ENCODE measurements around the gene C14orf132. TPM values are rescaled to one million over a fixed set of nuclear protein-coding genes. Genes with fewer than 3 reads are reported as not detected.
"Not testable (repeated sequence)": the region's sequence is repeated elsewhere in the genome, so short reads cannot be mapped to it uniquely, and the experiment has no call there.

Gene C14orf132
- polyA plus RNA-seq, 3 donors = 28.4 to 32.2 (median 30.7) TPM

DNA sequence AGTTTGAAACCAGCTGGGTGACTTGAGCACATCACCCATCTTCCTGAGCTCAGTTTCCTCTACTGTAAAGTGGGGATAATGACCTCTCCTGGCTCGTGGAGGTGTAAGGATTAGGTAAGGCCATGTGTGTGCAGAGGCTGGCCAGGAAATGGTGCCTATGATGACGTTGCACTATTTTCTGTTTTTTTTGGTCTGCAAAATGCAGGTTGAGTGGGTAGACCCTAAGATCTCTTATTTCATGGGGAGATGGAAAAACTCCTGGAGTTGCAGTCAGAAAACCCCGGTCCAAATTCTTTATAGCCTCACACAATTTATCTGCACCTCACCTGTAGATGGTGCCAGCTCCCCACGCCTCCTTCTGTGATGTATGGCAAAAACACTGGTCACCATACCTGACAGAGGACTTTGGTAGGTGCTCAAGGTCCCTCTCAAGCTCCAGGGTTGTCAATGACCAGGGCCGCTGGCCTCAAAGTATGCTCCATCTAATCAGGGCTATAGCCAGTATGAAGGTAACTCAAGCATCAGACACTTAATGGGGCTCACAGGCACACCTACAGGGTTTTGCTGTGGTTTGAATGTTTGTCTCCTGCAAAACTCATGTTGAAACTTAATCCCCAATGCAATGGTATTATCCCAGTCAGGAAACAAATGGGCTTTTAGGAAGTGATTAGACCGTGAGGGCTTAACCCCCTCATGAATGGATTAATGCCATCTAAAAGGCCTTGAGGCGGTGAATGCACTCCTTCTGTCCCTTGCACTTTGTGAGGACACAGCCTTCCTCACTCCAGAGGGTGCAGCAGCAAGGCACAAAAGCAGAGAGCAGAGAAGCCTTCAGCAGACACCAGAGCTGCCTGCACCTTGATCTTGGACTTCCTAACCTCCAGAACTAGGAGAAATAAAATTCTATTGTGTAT lies 17.6 kb downstream of the C14orf132 start:
- no peak for DNase-seq

DNA sequence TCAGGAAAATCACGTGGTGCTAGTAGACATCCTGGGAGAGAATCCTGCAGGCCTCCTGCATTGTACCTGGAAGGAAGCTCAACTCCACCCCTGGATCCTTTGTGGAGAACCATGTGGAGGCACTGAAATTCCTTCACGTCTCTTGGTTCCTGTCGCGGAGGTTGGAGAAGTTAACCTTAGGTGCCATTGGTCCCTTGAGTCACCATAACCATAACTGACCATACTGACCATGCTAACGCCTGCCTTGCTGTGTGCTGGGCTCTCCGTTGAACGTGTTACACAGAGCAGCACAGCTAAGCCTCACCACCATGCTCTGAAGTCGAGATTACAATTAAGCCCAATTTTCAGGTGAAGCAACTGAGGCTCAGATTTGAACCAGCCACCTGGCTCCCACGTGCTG lies 18.6 kb downstream of the C14orf132 start:
- no peak for DNase-seq

DNA sequence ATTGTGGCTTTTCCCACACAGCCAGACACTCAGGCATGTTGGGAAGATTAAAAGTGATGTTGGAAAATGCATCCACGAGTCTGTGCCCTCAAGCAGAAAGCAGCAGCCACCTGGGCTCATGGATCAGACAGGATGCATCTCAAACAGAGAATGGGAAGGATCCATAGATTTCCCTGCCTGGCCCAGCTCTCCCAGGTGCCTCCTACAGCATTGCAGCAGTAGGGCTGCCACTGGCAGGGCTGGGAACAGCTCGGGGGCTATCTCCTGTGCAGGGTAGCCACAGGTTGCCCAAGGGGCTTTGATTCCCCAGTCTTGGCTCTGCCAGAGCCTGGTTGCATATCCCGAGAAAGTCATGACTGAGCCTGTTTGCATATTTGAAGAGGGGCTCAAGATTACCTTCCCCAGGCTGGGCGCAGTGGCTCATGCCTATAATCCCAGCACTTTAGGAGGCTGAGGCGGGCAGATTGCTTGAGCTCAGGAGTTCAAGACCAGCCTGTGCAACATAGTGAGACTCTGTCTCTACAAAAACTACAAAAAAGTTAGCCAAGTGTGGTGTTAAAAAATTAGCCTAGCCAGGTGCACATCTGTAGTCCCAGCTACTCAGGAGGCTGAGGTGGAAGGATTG lies 19.5 kb downstream of the C14orf132 start:
- no peak for DNase-seq

DNA sequence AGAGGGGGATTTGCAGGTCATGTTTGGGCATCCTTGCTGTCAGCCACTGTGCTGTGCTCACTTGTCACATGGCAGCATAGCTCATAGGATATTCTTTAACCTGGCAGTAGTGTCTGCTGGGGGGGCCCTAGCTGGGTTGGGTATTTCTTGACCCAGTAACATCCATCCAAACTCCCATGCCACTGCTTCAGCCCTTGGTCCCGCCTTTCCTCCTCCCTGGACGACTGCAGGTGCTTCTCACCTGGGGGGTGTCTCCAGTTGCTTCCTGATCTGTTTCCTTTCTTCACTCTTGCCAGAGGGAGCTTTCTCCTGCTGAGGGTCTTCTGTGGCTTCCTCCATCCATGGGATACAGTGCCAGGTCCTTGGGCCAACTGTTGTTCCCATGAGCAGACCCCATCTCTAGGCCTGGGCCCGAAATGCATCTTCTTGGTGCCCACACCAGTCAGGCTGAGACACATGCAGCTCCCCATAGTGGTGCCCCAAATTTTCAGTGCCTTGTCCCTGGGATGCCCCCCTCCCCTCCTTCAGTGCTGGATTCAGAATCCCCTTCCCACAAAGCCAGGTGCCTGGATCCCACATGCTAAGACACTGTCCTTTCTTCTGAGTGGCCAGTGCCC lies 20.5 kb downstream of the C14orf132 start:
- DNase-seq = no peak

DNA sequence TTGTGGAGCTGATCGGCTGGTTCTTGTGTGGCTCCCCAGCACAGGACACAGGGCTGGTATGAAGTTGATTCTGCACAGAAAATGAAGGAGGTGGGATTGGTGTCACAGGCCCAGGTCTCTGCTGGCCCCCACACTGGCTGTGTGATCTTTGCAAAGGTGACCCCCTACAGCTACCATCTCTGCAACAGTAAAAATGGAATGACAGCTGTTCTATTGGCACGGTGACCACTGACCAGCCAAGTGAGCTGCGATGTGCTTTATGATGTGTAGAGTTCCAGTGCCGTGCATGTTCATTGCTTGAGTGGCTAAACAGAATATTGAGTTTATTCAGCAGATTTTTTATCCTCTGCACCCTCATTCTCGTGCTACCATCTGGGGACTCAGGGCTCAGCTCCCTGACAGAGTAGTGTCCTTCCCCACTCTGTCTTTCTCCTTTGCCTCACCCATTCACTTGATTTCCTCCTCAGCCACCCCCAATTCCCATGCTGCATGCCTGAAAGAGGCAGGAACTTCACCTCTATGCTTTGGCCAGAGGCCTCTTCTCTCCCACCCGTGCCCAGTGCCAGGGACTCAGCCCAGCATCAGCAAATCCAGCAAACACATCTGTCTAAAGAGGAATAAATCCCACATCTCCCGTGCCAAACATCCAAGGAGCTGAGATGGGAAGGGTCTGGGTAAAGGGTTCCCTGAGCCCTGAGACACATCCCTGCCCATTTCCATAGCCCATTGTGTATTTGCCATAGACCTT lies 21.2 kb downstream of the C14orf132 start:
- no peak for DNase-seq

DNA sequence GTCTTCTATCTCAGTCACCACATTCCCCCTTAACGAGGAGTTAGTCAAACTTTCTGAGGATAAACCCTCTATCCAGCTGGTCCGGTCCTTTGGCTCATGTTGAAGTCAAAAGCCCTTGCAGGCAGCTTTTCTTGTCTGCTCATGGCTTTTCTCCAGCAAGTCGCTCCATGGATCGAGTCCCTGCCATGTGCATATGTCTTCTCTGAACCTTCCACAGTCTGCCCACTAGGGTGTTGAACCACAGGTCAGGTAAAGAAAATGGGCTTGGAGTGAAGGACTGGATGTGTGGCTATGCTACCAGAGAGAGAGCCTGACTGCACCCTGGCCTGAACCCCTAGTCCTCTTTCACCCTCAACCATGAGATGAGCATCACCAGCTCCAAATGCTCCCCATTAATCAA lies 22.8 kb downstream of the C14orf132 start:
- DNase-seq = no peak

DNA sequence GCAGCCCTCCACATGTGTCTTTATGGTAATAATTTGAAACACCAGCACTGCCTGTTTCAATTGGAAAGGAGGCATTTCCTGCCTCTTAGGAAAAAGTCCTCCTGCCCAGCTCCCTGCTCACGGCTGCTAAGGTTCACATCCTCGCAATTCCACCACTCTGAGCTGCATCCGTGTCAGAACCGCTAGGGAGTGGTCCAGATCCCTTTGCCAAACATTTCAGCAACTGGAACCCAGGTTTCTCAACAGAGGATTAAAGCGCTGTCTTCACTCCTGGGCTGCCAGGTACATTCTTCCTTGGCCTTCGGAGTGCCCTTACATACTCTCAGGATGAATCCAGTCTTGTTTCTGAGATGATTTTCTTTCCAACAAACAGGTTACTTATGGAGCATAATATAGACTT lies 23.3 kb downstream of the C14orf132 start:
- DNase-seq = no peak

DNA sequence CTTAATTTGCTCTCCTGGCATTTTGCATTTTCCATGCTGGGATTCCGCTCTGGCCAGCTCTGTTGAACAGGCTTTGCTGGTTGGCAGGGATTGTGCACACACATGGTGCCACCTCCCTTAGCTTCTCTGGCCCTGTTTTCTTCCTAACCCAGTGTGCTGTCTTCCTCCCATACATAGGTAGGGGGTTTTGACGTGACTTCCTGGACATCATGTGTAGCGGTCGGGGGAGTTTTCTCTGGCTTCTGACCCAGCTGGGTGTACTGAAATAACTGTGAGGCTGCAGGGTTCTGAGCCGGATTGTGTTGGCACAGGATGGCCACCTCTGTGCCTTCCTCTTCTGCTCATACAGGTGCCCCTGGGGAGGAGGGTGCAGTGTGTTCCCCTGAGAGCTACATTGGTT lies 25.7 kb downstream of the C14orf132 start:
- no peak for DNase-seq

DNA sequence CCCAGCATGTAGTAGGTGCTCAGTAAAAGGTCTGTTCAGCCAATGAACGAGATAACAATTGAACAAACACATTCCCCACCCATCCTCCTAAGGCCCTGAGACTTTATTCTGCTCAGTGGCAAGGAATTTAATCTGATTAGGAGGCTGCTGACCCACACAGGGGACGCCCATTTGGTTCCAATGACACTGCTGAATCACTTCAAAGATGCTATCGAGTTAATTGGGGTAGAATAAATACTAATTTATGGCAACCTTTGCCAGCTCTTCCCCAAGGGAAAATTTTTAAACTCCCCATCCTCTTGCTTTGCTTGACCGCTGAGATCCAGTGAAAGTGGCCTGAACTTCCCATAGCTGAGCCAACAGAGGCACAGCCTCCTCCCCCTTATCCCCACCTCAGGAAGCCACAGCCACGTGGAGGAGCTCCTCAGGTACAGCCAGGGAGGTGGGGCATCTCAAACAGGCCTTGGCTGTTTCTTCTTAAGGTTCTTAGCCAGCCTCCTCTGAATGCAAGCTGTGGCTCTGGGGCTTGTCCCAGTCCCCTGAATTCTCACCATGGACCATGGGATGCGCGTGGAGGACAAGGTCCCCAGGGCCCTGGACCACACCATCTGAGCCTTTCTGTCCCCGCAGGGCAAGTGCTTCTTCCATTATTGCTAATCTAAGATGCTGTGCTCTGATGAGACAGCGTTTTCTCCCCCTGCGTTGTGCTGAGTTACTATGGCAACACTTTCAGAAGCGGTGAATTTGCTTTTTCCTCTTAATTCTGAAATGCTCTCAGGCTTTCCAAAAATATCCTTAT lies 26.7 kb downstream of the C14orf132 start:
- DNase-seq = no peak

DNA sequence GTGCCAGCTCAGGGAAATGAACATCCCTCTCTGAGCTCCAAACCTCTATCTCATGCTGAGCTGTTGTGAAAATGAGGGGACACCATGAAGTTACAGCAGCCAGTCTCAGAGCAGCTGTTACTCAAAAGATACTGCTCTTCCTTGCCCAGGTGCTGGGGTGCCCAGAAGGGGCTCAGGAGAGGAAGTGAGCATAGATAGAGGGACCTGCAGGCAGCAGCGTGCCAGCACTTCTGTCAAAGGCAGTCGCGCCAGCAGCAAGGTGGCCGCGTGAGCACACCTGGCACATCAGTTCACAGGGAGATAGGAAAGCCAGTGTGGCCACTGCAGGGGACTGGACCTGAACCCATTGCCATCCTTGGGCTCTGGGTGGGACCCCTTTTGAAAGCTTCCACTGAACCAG lies 27.8 kb downstream of the C14orf132 start:
- DNase-seq = no peak

DNA sequence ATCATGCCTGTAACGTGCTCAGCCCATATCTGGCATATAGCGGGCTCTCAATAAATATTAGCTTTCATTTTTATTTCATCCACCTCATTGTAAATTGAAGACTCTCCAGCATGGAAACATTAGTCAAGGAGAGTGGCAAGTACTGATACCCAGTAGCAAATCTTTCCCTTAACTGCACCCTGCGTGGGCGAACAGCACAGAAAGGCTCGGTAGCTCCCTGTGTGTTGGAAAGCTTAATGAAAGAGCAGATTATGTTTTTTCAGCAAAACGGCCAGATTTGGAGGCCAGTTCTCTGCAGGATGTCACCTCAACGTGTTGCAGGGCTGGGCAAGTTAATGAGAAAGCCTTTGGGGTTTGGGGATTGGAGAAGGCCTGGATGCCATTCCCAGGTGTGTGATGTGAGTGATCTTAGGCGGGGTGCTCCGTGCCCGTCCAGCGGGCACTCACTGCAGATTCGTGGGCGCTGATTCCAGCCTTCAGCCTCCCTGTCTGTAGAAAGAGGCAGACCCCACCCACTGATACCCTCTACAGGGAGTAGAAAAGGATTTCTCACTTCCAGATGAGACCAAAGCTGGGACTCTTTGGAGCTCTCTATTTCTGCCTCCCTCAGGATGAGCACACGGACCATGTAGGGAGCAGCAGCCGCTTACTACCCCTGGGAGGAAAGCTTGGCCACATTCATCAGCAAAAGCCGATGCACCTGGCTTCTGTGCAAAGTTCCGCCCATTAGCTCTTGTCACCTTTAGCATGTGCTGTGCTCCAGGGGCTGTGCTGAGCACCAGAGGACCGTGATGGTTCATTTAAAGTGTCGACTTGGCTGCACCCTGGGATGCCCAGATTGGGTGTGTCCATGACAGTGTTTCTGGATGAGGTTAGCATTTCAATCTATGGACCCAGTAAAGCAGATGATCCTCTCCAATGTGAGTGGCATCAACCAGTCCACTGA lies 29.1 kb downstream of the C14orf132 start:
- DNase-seq = no peak

DNA sequence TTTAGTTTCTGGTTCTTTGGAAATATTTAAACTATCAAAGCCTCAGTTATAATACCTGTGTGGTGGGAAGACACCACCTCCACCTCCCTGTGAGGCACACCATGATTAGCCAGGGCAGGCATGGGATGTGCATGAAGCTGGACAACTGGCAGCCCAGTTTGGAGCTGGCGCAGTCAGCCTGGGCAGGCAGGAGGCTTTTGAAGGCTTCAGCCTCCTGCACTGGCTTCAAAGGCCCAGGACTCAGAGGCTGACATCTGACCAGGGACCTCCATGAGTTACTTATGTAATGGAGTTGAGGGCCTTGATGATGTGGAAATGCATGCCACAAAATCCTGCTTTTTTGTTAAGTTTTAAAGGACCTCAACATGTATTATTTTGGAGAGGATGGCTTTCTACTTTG lies 30.3 kb downstream of the C14orf132 start:
- no peak for DNase-seq

DNA sequence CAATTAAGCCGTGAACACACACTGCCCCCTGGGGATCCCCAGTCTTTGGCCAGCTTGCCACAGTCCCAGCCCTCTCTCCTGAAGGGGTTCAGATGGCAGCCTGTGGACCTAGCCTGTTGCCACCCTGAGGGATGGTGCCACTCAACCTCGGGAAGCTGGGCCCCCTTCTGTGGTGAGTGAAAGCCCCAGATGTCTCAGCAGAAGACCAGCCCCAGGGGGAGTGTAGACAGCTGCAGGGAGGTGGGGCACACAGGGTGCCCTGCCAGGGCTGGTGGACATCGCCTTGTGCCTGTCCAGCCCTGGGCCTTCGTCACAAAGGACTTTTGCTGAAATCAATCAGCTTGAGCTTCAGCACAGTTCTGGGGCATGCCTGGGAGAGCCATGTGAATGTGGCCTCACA lies 32.4 kb downstream of the C14orf132 start:
- no peak for DNase-seq

DNA sequence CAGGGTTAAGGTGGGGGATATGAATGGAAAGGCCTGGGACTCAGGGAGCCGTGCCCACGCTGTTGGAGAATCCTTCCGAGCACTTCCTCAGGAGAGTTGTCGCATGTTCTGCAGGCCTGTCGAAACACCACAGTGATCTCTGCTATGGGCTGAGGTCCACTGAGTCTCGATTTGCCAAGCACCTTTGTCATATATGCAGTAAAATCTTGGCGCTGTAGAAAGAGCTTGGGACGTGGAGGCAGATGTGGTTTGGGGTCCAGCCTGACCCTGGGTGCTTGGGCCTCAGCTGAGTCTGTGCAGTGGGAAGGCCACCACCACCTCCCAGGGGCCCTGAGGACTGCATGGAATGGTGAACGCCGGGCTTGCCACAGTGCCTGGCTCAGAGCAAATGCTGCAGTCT lies 32.9 kb downstream of the C14orf132 start:
- DNase-seq = no peak

DNA sequence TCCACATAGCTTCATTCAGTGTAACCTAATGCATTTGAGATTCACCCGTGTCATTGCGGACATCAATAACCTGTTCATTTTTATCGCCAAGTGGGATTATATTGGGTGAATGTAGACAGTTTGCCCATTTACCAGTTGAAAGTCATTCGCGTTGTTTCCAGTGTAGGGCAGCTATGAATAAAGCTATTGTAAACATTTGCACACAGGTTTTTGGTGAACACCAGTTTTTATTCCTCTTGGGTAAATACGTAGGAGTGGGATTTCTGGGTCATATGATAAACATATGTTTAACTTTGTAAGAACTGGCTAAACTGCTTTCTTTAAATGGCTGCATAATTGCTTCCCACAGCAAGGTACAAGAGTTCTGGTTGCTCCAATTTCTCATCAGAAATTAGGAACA lies 33.6 kb downstream of the C14orf132 start:
- no peak for DNase-seq

DNA sequence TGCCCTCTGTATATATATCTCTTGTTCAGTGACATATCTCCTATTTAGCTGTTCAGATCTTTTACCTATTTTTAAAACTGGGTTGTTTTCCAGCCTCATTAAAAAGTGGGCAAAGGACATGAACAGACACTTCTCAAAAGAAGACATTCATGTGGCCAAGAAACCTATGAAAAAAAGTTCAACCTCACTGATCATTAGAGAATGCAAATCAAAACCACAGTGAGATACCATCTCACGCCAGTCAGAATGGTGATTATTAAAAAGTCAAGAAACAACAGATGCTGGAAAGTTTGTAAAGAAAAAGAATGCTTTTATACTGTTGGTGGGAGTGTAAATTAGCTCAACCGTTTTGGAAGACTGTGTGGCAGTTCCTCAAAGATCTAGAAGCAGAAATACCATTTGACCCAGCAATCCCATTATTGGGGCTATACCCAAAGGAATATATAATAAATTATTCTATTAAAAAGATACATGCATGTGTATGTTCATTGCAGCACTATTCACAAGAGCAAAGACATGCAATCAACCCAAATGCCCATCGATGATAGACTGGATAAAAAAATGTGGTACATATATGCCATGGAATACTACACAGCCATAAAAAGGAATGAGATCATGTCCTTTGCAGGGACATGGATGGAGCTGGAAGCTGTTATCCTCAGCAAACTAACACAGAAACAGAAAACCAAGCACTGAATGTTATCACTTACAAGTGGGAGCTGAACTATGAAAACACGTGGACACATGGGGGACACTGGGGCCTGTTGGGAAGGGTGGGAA lies 34.3 kb downstream of the C14orf132 start:
- DNase-seq = not testable (repeated sequence)

DNA sequence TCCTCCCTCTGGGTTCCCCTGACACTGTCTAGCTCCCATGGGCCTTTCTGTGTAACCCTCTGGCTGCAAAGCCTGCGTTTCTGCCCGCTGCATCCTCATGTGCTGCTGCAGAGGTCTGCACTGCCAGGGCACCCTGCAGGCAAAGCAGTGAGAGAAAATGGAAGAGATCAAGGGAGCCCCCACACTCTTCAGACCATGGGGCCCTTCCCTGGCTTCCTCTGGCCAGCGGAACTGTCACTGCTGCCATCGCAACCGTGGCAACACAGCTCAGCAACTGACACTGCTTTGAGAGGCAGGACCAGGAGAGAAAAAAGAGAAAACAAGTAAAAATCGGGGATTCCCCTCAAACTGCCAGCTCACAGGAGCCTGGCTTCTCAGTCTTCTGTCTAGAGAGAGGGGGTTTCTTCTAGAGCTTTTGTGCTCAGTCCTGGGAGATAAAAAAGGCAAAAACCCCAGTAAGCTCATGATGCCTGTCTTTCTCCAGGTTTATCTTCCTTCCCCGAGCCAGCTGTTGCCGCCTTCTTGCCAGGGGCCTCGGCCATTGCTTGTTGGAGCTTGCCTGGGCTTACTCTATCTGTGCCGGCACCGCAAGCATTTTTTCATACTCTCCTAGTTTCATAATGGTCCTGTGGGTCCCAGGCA lies 38.9 kb downstream of the C14orf132 start:
- no peak for DNase-seq

DNA sequence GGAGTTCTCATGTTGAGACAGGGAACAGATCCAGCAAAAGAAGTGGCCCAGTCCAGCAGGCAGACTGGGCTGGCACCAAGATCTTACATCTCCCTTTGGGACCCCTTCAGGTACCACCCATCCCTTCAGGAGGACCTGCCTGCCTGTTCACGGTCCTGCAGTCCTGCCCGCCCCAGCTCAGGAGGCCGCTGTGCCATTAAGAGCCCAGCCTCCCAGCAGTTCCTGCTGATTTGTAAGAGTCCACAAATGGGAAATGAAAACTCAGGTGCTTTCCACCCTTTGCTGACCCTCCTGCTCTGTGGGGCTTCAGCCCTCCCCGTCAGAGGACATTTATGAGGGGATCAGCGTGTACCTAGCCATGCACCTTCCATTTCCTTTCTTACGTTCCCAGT lies 39.5 kb downstream of the C14orf132 start:
- DNase-seq = no peak

DNA sequence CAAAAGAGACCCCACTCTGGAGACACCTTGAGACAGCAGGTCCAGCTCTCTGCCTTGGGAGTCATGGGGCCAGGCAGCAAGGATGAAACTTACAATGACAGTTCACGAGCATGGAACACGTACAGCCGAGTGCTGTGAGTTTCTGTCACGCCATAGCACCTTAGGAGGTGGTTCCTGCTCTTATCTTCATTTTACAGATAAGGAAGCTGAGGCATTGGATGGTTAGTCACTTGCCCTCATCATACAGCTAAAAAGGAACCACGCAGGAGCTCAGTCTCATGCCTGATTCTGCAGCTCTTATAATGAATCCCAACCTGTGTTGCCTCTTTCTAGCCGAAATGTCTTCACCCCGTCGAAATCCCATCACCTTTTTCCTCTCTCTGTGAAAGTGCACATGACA lies 39.9 kb downstream of the C14orf132 start:
- no peak for DNase-seq

Data from renal pelvis (tissue), 4 donors.